ENCODE data around the gene CD302. TPM values are rescaled to one million over a fixed set of nuclear protein-coding genes. Genes with fewer than 3 reads are reported as not detected.
A peak's percentile ranks its signal among the peaks of the same experiment; 100 is the strongest.

The CD302 gene
- total and polyA plus RNA-seq, 2 experiments from 2014 or later = 10.5 to 13.9 TPM

DNA sequence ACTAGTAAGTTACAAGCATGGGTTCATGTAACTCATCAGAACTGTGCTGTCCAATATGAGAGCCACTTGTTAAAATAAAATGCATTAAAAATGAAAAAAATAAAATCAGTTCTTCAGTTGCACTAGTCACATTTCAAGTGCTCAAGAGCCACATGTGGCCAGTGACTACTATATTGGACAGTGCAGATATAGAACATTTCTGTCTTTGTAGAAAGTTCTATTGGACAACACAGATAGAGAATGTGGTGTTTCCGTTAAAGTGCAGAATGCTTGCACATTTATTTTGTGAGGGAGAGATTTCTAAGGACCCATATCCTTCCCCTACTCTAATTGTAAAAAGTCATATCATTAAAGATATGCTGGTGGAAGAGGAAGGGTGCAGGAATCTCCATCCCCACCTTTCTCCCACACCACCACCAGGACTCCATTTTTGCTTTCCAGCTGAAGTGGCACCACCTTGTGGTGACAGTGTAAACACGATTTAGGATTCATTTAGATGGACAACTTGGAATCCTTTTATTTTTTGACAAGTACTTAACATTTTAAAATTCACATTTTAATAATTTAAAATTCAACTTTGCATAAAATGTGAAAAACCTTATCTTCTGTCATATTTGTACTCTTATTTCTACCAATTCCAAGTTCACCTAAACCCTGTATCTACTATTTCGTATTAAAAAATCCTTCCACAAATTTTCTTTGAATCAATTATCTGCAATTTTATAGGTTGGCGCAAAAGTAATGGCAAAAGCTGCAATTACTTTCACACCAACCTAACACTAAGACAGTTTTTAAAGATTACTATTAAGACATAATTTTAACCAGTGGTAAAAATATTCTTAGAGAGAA is 9.4 kb upstream of the CD302 start:
- in situ Hi-C loops (cut with MboI) = no loop called here
- TF ChIP-seq EZH2phosphoT487 (IDR thresholded peaks at IDR 0.05; ENCODE audit: insufficient read depth, low read depth) = no peak
- no peak for TF ChIP-seq EZH2 (IDR thresholded peaks at IDR 0.05; ENCODE audit: insufficient read depth, poor library complexity, severe bottlenecking)
- H3K36me3 ChIP-seq (ENCODE audit: low read depth) = no peaks in the 10 kb centered on the region
- H3K9ac ChIP-seq = no peak overlapping the region
- H3K9me3 ChIP-seq (ENCODE audit: low read depth) = no peaks in the 10 kb centered on the region
- WGBS, 2 experiments (ENCODE audit: low coverage in 1 of 2, low lambda C conversion rate in 2 of 2, missing lambda C conversion rate in 2 of 2) = 61 to 63% methylated on average over 4 of the region's 4 CpGs
- H3K4me1 ChIP-seq (ENCODE audit: insufficient read depth) = no peaks in the 10 kb centered on the region
- peak; percentile 71 for DNase-seq
- H3K4me2 ChIP-seq (ENCODE audit: unreplicated experiment) = no peak overlapping the region
- no peaks in the 10 kb centered on the region for H4K20me1 ChIP-seq (ENCODE audit: insufficient read depth)
- H3F3A ChIP-seq (ENCODE audit: insufficient read depth) = no peaks in the 10 kb centered on the region
- H2AFZ ChIP-seq = no peak overlapping the region
- no peaks in the 10 kb centered on the region for H3K27me3 ChIP-seq (replicated peaks; ENCODE audit: insufficient read depth)
- no peaks in the 10 kb centered on the region for H3K9me2 ChIP-seq (ENCODE audit: insufficient read depth)
- no peak overlapping the region for H3K27ac ChIP-seq
- no peak overlapping the region for H3K4me3 ChIP-seq
- no peaks in the 10 kb centered on the region for H3K79me2 ChIP-seq (ENCODE audit: insufficient read depth)

- Histone ChIP-seq H3K9me3 (ENCODE audit: low read depth) (no peaks in the 10 kb centered on the region), H2AFZ (no peak overlapping the region), H3K79me2 (ENCODE audit: insufficient read depth) (no peaks in the 10 kb centered on the region), H4K20me1 (ENCODE audit: insufficient read depth) (no peaks in the 10 kb centered on the region), H3K9me2 (ENCODE audit: insufficient read depth) (no peaks in the 10 kb centered on the region), H3K4me1 (ENCODE audit: insufficient read depth) (no peaks in the 10 kb centered on the region), H3K4me2 (ENCODE audit: unreplicated experiment) (no peak overlapping the region), H3K27ac (no peak overlapping the region), H3K4me3 (no peak overlapping the region), H3K9ac (no peak overlapping the region), H3K27me3 (replicated peaks; ENCODE audit: insufficient read depth) (no peaks in the 10 kb centered on the region), H3F3A (ENCODE audit: insufficient read depth) (no peaks in the 10 kb centered on the region), H3K36me3 (ENCODE audit: low read depth) (no peaks in the 10 kb centered on the region)
- TF ChIP-seq EZH2phosphoT487 (IDR thresholded peaks at IDR 0.05; ENCODE audit: insufficient read depth, low read depth) (no peak), EZH2 (IDR thresholded peaks at IDR 0.05; ENCODE audit: insufficient read depth, poor library complexity, severe bottlenecking) (no peak)
- DNase-seq = no peak
- in situ Hi-C loops (cut with MboI) = no loop called here
- 93% methylated on average over 4 of the region's 4 CpGs for WGBS, 2 experiments (ENCODE audit: low coverage in 1 of 2, low lambda C conversion rate in 2 of 2, missing lambda C conversion rate in 2 of 2)
Measured at GRCh38 chr2:159804941-159805340, 6.9 kb upstream of the CD302 start.

GRCh38 chr2:159803235-159803962 is 5.4 kb upstream of the CD302 start:
- Histone ChIP-seq H3K27me3 (replicated peaks; ENCODE audit: insufficient read depth) (no peaks in the 10 kb centered on the region), H3K36me3 (ENCODE audit: low read depth) (no peaks in the 10 kb centered on the region), H3K4me3 (no peak overlapping the region), H3K79me2 (ENCODE audit: insufficient read depth) (no peaks in the 10 kb centered on the region), H3K9me2 (ENCODE audit: insufficient read depth) (no peaks in the 10 kb centered on the region), H3K27ac (no peak overlapping the region), H4K20me1 (ENCODE audit: insufficient read depth) (no peaks in the 10 kb centered on the region), H3K9me3 (ENCODE audit: low read depth) (no peaks in the 10 kb centered on the region), H3K4me1 (ENCODE audit: insufficient read depth) (no peaks in the 10 kb centered on the region), H2AFZ (no peak overlapping the region), H3F3A (ENCODE audit: insufficient read depth) (0 out of 2 replicates have a peak, but pooled peaks cover 7% of the 10 kb centered on the region), H3K9ac (no peak overlapping the region), H3K4me2 (ENCODE audit: unreplicated experiment) (no peak overlapping the region)
- DNase-seq = no peak
- TF ChIP-seq EZH2 (IDR thresholded peaks at IDR 0.05; ENCODE audit: insufficient read depth, poor library complexity, severe bottlenecking) = no peak
- TF ChIP-seq EZH2phosphoT487 (IDR thresholded peaks at IDR 0.05; ENCODE audit: insufficient read depth, low read depth) = no peak
- in situ Hi-C loops (cut with MboI) = no loop called here
- 28 to 31% methylated on average over 2 of the region's 2 CpGs for WGBS, 2 experiments (ENCODE audit: low coverage in 1 of 2, low lambda C conversion rate in 2 of 2, missing lambda C conversion rate in 2 of 2)

GRCh38 chr2:159802673-159803072 is 4.7 kb upstream of the CD302 start:
- Histone ChIP-seq H3K4me2 (ENCODE audit: unreplicated experiment) (no peak overlapping the region), H3K9ac (no peak overlapping the region), H3K9me3 (ENCODE audit: low read depth) (no peaks in the 10 kb centered on the region), H3F3A (ENCODE audit: insufficient read depth) (0 out of 2 replicates have a peak, but pooled peaks cover 7% of the 10 kb centered on the region), H3K36me3 (ENCODE audit: low read depth) (no peaks in the 10 kb centered on the region), H3K4me3 (no peak overlapping the region), H3K9me2 (ENCODE audit: insufficient read depth) (no peaks in the 10 kb centered on the region), H3K79me2 (ENCODE audit: insufficient read depth) (no peaks in the 10 kb centered on the region), H2AFZ (no peak overlapping the region), H3K27me3 (replicated peaks; ENCODE audit: insufficient read depth) (no peaks in the 10 kb centered on the region), H3K4me1 (ENCODE audit: insufficient read depth) (no peaks in the 10 kb centered on the region), H3K27ac (no peak overlapping the region), H4K20me1 (ENCODE audit: insufficient read depth) (no peaks in the 10 kb centered on the region)
- no peak for DNase-seq
- WGBS, 2 experiments (ENCODE audit: low coverage in 1 of 2, low lambda C conversion rate in 2 of 2, missing lambda C conversion rate in 2 of 2) = 66 to 67% methylated on average over 5 of the region's 5 CpGs
- TF ChIP-seq EZH2phosphoT487 (IDR thresholded peaks at IDR 0.05; ENCODE audit: insufficient read depth, low read depth) (no peak), EZH2 (IDR thresholded peaks at IDR 0.05; ENCODE audit: insufficient read depth, poor library complexity, severe bottlenecking) (no peak)
- in situ Hi-C loops (cut with MboI) = no loop called here

All from GM23248 (cell line).